ENCODE results near the gene TNFRSF11A.
A peak's percentile ranks its signal among the peaks of the same experiment; 100 is the strongest.

Gene TNFRSF11A

DNA sequence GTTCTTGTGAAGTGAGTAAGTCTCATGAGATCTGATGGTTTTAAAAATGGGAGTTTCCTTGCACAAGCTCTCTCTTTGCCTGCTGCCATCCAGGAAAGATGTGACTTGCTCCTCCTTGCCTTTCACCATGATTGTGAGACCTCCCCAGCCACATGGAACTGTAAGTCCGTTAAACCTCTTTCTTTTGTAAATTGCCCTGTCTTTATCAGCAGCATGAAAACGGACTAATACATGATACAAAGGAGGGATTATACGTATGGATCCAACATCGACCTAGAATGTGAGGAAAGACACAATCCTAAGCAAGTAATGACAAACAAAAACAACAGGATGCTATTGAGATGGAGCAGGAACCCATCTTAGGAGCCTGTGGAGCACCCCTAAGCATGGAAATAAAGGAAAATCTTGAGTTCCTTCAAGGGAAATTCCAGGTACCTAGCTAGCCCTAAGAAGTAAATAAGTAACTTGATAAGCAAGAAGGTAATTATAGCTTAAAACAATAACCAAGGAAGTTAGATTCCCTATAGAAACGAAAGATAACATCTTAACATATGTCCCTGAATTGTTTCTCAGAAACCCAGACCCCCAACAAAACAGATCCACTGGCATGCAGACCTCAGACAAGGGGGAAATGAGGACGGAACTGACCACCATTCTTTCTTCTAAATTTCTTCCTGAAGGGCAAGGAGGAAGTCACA, 1.5 kb upstream of the TNFRSF11A start:
- no peaks in the 10 kb centered on the region for H3K9me3 ChIP-seq (ENCODE audit: control insufficient read depth in 1 of 2, low read length in 2 of 2)
- H3K4me3 ChIP-seq (ENCODE audit: low read depth in 1 of 2, low read length in 2 of 2): peak overlapping the region; percentile 45 to 59
- no peak overlapping the region for H3K9ac ChIP-seq (ENCODE audit: low read depth in 1 of 2, low read length in 2 of 2)
- peaks cover 22 to 27% of the 10 kb centered on the region in 2 donors for H3K4me1 ChIP-seq (ENCODE audit: control insufficient read depth in 1 of 2, insufficient read depth in 2 of 2, low read length in 2 of 2)
- no peak overlapping the region for H3K27ac ChIP-seq (ENCODE audit: low read depth, low read length)
- peaks cover 8 to 26% of the 10 kb centered on the region in 2 donors for H3K27me3 ChIP-seq (ENCODE audit: control insufficient read depth in 1 of 2, insufficient read depth in 2 of 2, low read length in 2 of 2)
- no peaks in the 10 kb centered on the region for H3K36me3 ChIP-seq (ENCODE audit: control insufficient read depth in 1 of 2, insufficient read depth in 2 of 2, low read length in 2 of 2)

DNA sequence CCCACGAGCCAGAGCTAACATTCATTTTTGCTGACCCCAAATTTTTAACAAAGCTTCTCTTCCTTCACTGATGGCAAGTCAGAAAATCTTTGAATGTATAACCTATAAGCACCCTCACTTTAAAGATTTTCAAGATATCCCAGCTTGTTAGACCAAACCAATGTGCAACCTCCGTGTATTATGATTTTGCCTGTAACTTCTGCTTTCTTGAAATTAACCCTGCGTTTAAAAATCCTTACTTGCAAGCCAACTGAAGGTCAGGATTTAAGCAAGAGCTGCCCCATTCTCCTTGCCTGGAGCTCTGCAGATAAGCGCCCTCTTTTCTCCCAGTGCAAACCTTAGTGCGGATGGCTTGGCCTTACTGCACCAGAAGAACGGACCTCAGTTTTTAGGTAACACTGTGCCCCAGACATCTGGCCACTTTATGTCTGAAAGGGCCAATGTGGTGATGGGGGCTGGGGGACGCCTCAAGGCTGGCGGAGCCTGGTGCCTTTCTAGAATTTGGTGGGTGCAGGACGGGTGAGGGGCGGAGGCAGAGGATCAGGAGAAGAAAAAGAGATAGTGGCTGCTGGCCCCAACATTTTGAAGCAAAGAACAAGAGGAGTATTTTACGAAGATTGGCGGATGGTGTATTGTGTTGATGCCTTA, 805 bp upstream of the TNFRSF11A start:
- peak overlapping the region; percentile 45 to 59 for H3K4me3 ChIP-seq (ENCODE audit: low read depth in 1 of 2, low read length in 2 of 2)
- peaks cover 11 to 26% of the 10 kb centered on the region in 2 donors for H3K27me3 ChIP-seq (ENCODE audit: control insufficient read depth in 1 of 2, insufficient read depth in 2 of 2, low read length in 2 of 2)
- H3K27ac ChIP-seq (ENCODE audit: low read depth, low read length): no peak overlapping the region

DNA sequence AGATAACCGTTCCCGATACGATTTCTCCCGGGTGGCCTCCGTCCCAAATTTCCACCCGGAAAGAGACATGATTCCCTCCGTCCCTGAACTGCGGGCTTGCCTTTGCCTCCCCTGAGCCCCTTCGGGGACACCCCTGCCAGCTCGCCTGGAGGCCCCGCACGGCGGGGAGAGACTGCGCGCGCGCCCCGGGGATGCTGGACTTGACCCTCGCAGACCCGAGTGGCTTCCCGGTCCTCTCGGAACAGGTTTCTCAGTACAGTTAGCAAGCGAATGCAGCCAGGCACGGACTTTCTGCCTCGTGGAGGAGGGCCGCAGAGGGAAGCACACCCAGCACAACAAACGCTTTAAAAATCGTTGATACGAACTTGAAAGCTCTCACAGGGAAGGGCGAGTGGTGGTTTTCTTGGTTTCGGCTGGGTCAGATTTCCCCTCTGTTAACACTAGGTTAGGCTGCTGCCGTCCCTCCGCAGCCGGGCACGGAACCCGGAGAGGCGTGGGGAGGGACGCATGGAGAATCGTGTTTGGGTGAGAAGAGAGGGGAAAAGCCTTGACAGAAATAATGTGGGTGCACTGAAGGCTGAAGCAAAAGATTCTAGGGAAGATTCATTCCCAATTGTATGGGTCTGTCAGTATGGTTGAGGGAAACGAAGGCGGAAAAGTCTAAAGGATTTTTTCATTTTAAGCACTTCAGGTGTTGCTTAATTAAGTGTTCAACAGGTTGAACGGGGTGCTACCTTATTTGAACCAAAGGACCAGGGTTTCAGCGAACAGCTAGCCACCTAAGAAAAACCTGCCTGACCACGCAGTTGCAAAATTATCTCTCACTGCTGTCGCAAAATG, 916 bp downstream of the TNFRSF11A start:
- H3K27me3 ChIP-seq (ENCODE audit: control insufficient read depth in 1 of 2, insufficient read depth in 2 of 2, low read length in 2 of 2): peaks cover 19 to 26% of the 10 kb centered on the region in 2 donors
- H3K4me3 ChIP-seq (ENCODE audit: low read depth in 1 of 2, low read length in 2 of 2): peak overlapping the region; percentile 81 to 92
- H3K9ac ChIP-seq (ENCODE audit: low read depth in 1 of 2, low read length in 2 of 2): peak overlapping the region; percentile 82 to 86
- peaks cover 42 to 51% of the 10 kb centered on the region in 2 donors for H3K4me1 ChIP-seq (ENCODE audit: control insufficient read depth in 1 of 2, insufficient read depth in 2 of 2, low read length in 2 of 2)
- no peaks in the 10 kb centered on the region for H3K36me3 ChIP-seq (ENCODE audit: control insufficient read depth in 1 of 2, insufficient read depth in 2 of 2, low read length in 2 of 2)
- no peak overlapping the region for H3K27ac ChIP-seq (ENCODE audit: low read depth, low read length)
- no peaks in the 10 kb centered on the region for H3K9me3 ChIP-seq (ENCODE audit: control insufficient read depth in 1 of 2, low read length in 2 of 2)

More for the DNA sequence above, 805 bp upstream of the TNFRSF11A start:
- Histone ChIP-seq H3K9ac (ENCODE audit: low read depth in 1 of 2, low read length in 2 of 2) (peak overlapping the region in 1 of 2 donors; percentile 14), H3K9me3 (ENCODE audit: control insufficient read depth in 1 of 2, low read length in 2 of 2) (no peaks in the 10 kb centered on the region), H3K4me1 (ENCODE audit: control insufficient read depth in 1 of 2, insufficient read depth in 2 of 2, low read length in 2 of 2) (peaks cover 29 to 34% of the 10 kb centered on the region in 2 donors), H3K36me3 (ENCODE audit: control insufficient read depth in 1 of 2, insufficient read depth in 2 of 2, low read length in 2 of 2) (no peaks in the 10 kb centered on the region)

DNA sequence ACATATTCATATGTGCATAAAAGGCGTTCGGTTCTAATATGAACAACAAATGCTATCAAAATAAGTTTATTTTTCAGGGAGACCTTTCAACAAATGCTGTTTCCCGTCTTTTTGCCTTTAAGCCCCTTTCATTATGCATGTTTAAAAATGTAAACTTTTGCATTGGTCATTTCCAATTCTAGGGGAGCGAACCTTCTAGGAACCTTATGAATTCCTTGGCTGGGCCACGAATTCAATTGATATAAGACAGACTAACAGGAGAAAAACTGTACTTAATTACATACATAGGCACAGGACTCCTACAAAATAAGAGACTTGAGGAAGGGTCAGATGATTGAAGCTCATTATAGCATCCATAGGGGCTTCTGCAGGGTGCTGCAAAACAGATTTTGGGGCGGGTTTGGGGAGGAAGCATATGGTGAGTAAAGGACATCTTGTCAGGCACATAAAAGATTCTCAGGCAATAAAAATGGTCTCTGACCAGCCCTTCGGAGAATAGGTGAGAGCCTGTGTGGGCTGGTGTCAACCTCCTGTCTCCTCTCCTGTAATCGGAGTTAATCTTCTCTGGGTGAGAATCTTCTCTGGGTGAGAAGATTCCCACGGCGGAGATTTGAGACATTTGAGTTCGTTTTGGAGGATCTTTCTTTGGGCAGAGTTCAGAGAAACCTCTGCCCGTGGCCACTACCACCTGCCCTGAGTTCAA, 1.7 kb downstream of the TNFRSF11A start:
- peak overlapping the region; percentile 81 to 92 for H3K4me3 ChIP-seq (ENCODE audit: low read depth in 1 of 2, low read length in 2 of 2)
- H3K27ac ChIP-seq (ENCODE audit: low read depth, low read length): no peak overlapping the region
- H3K36me3 ChIP-seq (ENCODE audit: control insufficient read depth in 1 of 2, insufficient read depth in 2 of 2, low read length in 2 of 2): no peaks in the 10 kb centered on the region
- H3K27me3 ChIP-seq (ENCODE audit: control insufficient read depth in 1 of 2, insufficient read depth in 2 of 2, low read length in 2 of 2): peaks cover 19 to 23% of the 10 kb centered on the region in 2 donors
- H3K9me3 ChIP-seq (ENCODE audit: control insufficient read depth in 1 of 2, low read length in 2 of 2): no peaks in the 10 kb centered on the region
- peaks cover 48 to 59% of the 10 kb centered on the region in 2 donors for H3K4me1 ChIP-seq (ENCODE audit: control insufficient read depth in 1 of 2, insufficient read depth in 2 of 2, low read length in 2 of 2)
- peak overlapping the region; percentile 82 to 86 for H3K9ac ChIP-seq (ENCODE audit: low read depth in 1 of 2, low read length in 2 of 2)

DNA sequence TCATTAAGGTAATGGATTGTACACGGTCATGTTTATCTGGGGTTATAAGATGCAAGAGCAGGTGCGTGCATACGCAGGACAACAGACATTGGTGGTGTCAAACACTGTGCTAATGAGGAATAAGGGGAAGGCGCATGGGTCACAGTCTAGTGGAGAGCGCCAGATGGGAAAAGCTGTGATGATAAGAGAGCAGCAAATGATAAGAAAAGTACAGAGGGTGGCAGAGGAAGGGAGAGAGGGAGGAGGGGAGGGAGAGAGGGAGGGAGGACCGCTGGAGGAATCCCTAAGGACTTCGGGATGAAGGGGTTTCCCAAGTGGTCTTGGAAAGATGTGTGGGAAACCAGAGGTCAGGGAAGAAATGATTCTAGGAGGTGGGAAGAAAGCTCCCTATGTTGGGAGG, 2.9 kb downstream of the TNFRSF11A start:
- no peaks in the 10 kb centered on the region for H3K9me3 ChIP-seq (ENCODE audit: control insufficient read depth in 1 of 2, low read length in 2 of 2)
- no peak overlapping the region for H3K9ac ChIP-seq (ENCODE audit: low read depth in 1 of 2, low read length in 2 of 2)
- H3K4me1 ChIP-seq (ENCODE audit: control insufficient read depth in 1 of 2, insufficient read depth in 2 of 2, low read length in 2 of 2): peaks cover 57 to 66% of the 10 kb centered on the region in 2 donors
- H3K27ac ChIP-seq (ENCODE audit: low read depth, low read length): no peak overlapping the region
- H3K4me3 ChIP-seq (ENCODE audit: low read depth in 1 of 2, low read length in 2 of 2): peak overlapping the region; percentile 81 to 92
- no peaks in the 10 kb centered on the region for H3K36me3 ChIP-seq (ENCODE audit: control insufficient read depth in 1 of 2, insufficient read depth in 2 of 2, low read length in 2 of 2)
- peaks cover 19 to 22% of the 10 kb centered on the region in 2 donors for H3K27me3 ChIP-seq (ENCODE audit: control insufficient read depth in 1 of 2, insufficient read depth in 2 of 2, low read length in 2 of 2)

DNA sequence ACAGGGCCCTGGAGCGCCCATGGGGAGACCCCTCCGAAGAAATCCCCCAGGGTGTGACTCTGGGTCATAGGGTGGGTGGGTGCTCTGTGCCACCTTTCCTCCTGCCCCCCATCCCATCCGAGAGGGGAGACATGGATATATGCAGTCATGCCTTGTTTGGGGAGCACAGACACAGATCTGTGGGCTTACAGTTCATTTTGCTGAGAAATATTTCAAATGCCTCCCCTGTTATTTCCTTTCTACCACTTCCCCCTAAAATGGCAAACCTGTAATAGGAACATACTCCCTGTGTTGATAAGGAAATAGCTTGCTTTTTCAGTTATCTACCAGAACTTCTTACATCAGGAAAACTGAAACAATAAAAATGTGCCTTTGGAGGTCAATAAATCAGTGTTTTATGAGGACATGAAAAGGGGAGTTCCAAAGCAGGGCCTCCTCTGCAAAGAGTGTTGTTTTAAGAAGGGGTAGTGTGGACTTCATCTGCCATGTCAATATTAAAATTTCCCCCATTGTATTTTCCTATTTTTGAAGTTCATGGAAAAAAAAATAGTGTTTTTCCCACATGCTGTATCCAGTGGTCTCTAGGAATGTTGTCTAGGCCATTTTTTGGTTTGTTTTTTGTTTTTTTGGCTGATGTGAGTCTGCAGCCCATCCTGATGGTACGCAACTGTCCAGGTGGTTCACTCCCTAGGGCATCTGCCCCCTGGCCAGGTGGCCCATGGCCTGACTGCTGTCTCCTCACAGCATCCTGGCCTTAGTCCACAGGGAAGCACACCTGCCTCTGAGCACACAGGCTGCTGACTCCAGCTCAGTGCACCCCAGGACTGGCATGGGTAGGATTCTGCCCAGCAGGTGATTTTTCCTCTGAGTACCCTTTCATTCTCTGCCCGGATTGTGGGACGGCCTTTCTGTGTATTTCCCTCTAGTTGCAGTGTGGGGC, 3.7 kb downstream of the TNFRSF11A start:
- Histone ChIP-seq H3K9ac (ENCODE audit: low read depth in 1 of 2, low read length in 2 of 2) (peak overlapping the region; percentile 21 to 49), H3K9me3 (ENCODE audit: control insufficient read depth in 1 of 2, low read length in 2 of 2) (no peaks in the 10 kb centered on the region), H3K27ac (ENCODE audit: low read depth, low read length) (peak overlapping the region; percentile 6), H3K4me1 (ENCODE audit: control insufficient read depth in 1 of 2, insufficient read depth in 2 of 2, low read length in 2 of 2) (peaks cover 62 to 74% of the 10 kb centered on the region in 2 donors), H3K27me3 (ENCODE audit: control insufficient read depth in 1 of 2, insufficient read depth in 2 of 2, low read length in 2 of 2) (peaks cover 19 to 22% of the 10 kb centered on the region in 2 donors), H3K36me3 (ENCODE audit: control insufficient read depth in 1 of 2, insufficient read depth in 2 of 2, low read length in 2 of 2) (no peaks in the 10 kb centered on the region), H3K4me3 (ENCODE audit: low read depth in 1 of 2, low read length in 2 of 2) (peak overlapping the region; percentile 81 to 92)

DNA sequence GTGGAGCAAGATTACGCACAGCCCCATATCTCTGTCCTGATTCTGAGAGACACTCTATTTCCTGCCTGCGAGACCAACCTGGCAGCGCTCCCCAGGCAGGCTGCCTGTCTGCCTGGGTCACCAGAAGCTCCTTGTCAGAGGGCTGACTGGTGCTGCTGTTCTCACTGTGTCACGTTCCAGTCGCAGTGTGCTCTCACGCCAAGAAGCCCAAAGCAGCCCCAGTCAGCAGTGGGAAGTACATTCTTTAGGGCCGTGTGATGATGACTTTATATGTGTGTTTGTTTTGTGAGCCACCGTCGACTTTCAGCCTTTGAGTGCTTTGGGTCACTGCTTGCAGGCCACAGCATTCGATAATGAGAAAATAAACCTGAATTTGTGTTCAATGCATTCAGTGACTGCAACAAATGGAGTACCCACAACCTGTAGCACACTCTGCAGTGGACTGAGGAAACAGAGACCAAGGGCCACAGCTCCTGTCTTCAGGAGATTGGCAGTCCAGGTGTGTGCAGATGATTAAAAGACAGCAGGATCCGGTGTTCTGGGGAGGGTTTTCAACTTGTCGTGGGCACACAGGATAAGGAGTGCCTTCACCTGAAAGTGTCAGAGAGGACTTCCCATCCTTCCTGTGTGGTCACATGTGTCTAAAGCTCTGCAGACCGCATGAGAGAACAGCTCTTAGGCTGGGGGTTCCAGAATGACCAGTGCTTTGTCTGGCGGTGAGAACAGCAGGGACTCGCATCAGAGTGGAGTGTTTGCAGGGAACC, 4.8 kb downstream of the TNFRSF11A start:
- Histone ChIP-seq H3K4me1 (ENCODE audit: control insufficient read depth in 1 of 2, insufficient read depth in 2 of 2, low read length in 2 of 2) (peaks cover 60 to 67% of the 10 kb centered on the region in 2 donors), H3K9me3 (ENCODE audit: control insufficient read depth in 1 of 2, low read length in 2 of 2) (no peaks in the 10 kb centered on the region), H3K27me3 (ENCODE audit: control insufficient read depth in 1 of 2, insufficient read depth in 2 of 2, low read length in 2 of 2) (peaks cover 18 to 19% of the 10 kb centered on the region in 2 donors), H3K27ac (ENCODE audit: low read depth, low read length) (peak overlapping the region; percentile 47), H3K36me3 (ENCODE audit: control insufficient read depth in 1 of 2, insufficient read depth in 2 of 2, low read length in 2 of 2) (no peaks in the 10 kb centered on the region), H3K4me3 (ENCODE audit: low read depth in 1 of 2, low read length in 2 of 2) (peak overlapping the region; percentile 53 to 81), H3K9ac (ENCODE audit: low read depth in 1 of 2, low read length in 2 of 2) (peak overlapping the region; percentile 21 to 49)

DNA sequence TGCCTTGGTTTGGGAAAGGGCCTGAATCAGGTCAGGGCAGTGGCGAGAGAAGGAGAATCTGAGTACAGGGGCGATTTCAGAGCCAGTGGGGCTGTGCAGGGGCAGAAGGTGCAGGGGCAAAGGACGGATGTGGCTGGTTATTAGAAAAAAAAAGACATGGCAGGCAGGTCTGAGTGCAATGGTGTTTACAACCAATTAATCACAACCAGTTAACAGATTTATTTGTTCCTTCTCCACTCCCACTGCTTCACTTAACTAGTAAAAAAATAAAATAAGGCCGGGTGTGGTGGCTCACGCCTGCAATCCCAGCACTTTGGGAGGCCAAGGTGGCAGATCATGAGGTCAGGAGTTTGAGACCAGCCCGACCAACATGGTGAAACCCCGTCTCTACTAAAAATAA, 5.5 kb downstream of the TNFRSF11A start:
- Histone ChIP-seq H3K36me3 (ENCODE audit: control insufficient read depth in 1 of 2, insufficient read depth in 2 of 2, low read length in 2 of 2) (no peaks in the 10 kb centered on the region), H3K27ac (ENCODE audit: low read depth, low read length) (peak overlapping the region; percentile 47), H3K9ac (ENCODE audit: low read depth in 1 of 2, low read length in 2 of 2) (peak overlapping the region; percentile 6 to 49), H3K27me3 (ENCODE audit: control insufficient read depth in 1 of 2, insufficient read depth in 2 of 2, low read length in 2 of 2) (peaks cover 18 to 19% of the 10 kb centered on the region in 2 donors), H3K4me1 (ENCODE audit: control insufficient read depth in 1 of 2, insufficient read depth in 2 of 2, low read length in 2 of 2) (peaks cover 68 to 72% of the 10 kb centered on the region in 2 donors), H3K4me3 (ENCODE audit: low read depth in 1 of 2, low read length in 2 of 2) (peak overlapping the region; percentile 53 to 81), H3K9me3 (ENCODE audit: control insufficient read depth in 1 of 2, low read length in 2 of 2) (no peaks in the 10 kb centered on the region)
